ENCODE data around the gene C5.

DNA sequence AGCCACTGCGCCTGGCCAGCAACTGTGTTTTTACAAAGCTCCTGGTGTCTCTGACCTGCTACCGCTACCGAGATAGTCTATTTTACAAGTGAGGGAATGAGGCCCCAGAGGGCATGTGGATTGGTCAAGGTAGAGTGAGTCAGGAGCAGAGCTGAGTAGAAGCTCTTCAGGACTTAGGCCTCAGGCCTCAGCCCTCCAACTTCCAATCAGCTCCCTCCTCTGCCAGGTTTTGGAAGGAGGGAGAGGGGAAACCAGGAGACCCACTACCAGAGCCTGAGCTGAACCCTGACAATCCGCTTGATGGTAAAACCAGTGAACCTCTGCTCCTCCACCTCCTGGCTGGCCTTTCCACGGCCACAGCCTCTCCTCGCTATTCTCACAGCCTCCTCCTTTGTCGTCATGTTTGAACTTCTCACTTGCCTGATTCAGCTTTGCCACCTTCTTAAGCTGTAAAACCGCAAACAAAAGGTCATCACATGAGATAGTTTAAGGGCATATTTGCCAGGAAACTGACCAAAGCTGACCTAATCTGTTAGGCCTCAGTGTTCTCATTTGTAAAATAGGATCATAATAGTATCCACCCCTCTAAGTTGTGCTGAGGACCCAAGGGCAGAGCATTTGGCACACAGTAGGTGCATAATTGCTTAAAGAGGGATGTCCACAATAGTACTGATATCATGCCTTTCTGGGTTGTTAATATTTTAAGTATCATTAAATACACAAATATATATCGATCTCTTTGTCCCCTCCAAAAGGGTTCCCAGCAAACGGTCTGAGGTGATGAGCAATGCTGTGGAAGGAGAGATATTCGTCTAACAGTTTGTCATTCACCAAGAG is 125.2 kb downstream of the C5 start:
- TF ChIP-seq, protein P1, sequence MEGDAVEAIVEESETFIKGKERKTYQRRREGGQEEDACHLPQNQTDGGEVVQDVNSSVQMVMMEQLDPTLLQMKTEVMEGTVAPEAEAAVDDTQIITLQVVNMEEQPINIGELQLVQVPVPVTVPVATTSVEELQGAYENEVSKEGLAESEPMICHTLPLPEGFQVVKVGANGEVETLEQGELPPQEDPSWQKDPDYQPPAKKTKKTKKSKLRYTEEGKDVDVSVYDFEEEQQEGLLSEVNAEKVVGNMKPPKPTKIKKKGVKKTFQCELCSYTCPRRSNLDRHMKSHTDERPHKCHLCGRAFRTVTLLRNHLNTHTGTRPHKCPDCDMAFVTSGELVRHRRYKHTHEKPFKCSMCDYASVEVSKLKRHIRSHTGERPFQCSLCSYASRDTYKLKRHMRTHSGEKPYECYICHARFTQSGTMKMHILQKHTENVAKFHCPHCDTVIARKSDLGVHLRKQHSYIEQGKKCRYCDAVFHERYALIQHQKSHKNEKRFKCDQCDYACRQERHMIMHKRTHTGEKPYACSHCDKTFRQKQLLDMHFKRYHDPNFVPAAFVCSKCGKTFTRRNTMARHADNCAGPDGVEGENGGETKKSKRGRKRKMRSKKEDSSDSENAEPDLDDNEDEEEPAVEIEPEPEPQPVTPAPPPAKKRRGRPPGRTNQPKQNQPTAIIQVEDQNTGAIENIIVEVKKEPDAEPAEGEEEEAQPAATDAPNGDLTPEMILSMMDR (IDR thresholded peaks at IDR 0.05): no peak
- no peak for TF ChIP-seq EZH2 (IDR thresholded peaks at IDR 0.05)
